ENCODE measurements around the gene CAMK2G. TPM values are rescaled to one million over a fixed set of nuclear protein-coding genes. Genes with fewer than 3 reads are reported as not detected.
"Not testable (repeated sequence)": the region's sequence is repeated elsewhere in the genome, so short reads cannot be mapped to it uniquely, and the experiment has no call there.

The CAMK2G gene
- total RNA-seq, 2 donors from 2014 or later, result 20.9 to 21.7 TPM

DNA sequence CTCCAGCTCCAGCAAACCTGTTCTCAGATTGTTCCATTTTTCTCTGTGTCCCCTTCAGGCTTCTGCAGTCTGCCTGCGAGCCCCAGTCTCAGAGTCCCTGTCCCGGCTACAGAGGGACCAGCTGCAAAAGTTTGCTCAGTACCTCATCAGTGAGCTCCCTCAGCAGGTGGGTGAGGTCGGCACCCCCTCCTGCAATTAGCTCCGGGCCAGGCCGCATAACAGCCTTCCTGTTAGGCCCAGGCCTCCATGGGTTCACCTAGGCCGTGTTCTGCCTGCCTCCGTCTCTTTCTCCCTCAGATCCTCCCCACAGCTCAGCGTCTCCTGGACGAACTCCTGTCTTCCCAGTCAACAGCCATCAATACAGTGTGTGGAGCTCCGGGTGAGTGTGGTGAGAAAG, 84.7 kb downstream of the CAMK2G start:
- H3K4me3 Mint-ChIP-seq, result no peak overlapping the region
- Histone ChIP-seq H3K4me1 (ENCODE audit: control insufficient read depth, insufficient read depth, low read length) (peaks cover 2% of the 10 kb centered on the region), H3K27ac (ENCODE audit: low read depth, low read length) (no peak overlapping the region), H3K4me3 (ENCODE audit: low read length) (no peak overlapping the region), H3K27me3 (ENCODE audit: control insufficient read depth, insufficient read depth, low read length, poor library complexity, severe bottlenecking) (no peaks in the 10 kb centered on the region), H3K36me3 (ENCODE audit: control insufficient read depth, insufficient read depth, low read length) (peaks cover 51% of the 10 kb centered on the region), H3K9ac (ENCODE audit: extremely low read depth, low read length, poor library complexity, severe bottlenecking) (no peak overlapping the region), H3K9me3 (ENCODE audit: control insufficient read depth, low read length) (no peaks in the 10 kb centered on the region)
- peaks cover 41% of the 10 kb centered on the region for H3K36me3 Mint-ChIP-seq (ENCODE audit: low read depth)
- no peak for DNase-seq
- peaks cover 7% of the 10 kb centered on the region for H3K4me1 Mint-ChIP-seq
- no peaks in the 10 kb centered on the region for H3K27me3 Mint-ChIP-seq (ENCODE audit: insufficient read depth)
- 90 to 95% methylated on average over 3 to 9 of the region's 10 CpGs for WGBS, 2 experiments (ENCODE audit: insufficient coverage in 1 of 2, insufficient read length in 1 of 2)
- H3K27ac Mint-ChIP-seq, result no peak overlapping the region
- no peaks in the 10 kb centered on the region for H3K9me3 Mint-ChIP-seq
- no peak for TF ChIP-seq CTCF (conservative IDR thresholded peaks at IDR 0.05)

- no peaks in the 10 kb centered on the region for H3K27me3 Mint-ChIP-seq (ENCODE audit: insufficient read depth)
- H3K9me3 Mint-ChIP-seq, result no peaks in the 10 kb centered on the region
- WGBS, 2 experiments (ENCODE audit: insufficient coverage in 1 of 2, insufficient read length in 1 of 2), result 91 to 96% methylated on average over 15 to 16 of the region's 17 CpGs
- Histone ChIP-seq H3K36me3 (ENCODE audit: control insufficient read depth, insufficient read depth, low read length) (peaks cover 45% of the 10 kb centered on the region), H3K4me3 (ENCODE audit: low read length) (no peak overlapping the region), H3K27me3 (ENCODE audit: control insufficient read depth, insufficient read depth, low read length, poor library complexity, severe bottlenecking) (no peaks in the 10 kb centered on the region), H3K27ac (ENCODE audit: low read depth, low read length) (no peak overlapping the region), H3K4me1 (ENCODE audit: control insufficient read depth, insufficient read depth, low read length) (peaks cover 2% of the 10 kb centered on the region), H3K9ac (ENCODE audit: extremely low read depth, low read length, poor library complexity, severe bottlenecking) (no peak overlapping the region), H3K9me3 (ENCODE audit: control insufficient read depth, low read length) (no peaks in the 10 kb centered on the region)
- no peak overlapping the region for H3K27ac Mint-ChIP-seq
- TF ChIP-seq CTCF (conservative IDR thresholded peaks at IDR 0.05), result no peak
- no peak overlapping the region for H3K4me3 Mint-ChIP-seq
- DNase-seq, result no peak
- H3K36me3 Mint-ChIP-seq (ENCODE audit: low read depth), result peaks cover 35% of the 10 kb centered on the region
- H3K4me1 Mint-ChIP-seq, result peaks cover 7% of the 10 kb centered on the region
These were observed 85.3 kb downstream of the CAMK2G start for GRCh38 chr10:73788864-73789658.

- H3K4me1 ChIP-seq (ENCODE audit: control insufficient read depth, insufficient read depth, low read length); H3K4me3 ChIP-seq (ENCODE audit: low read length); H3K27me3 ChIP-seq (ENCODE audit: control insufficient read depth, insufficient read depth, low read length, poor library complexity, severe bottlenecking); H3K9me3 Mint-ChIP-seq; H3K27ac ChIP-seq (ENCODE audit: low read depth, low read length); DNase-seq; H3K9me3 ChIP-seq (ENCODE audit: control insufficient read depth, low read length); H3K27ac Mint-ChIP-seq; H3K9ac ChIP-seq (ENCODE audit: extremely low read depth, low read length, poor library complexity, severe bottlenecking); H3K27me3 Mint-ChIP-seq (ENCODE audit: insufficient read depth): not testable (repeated sequence)
- Mint-ChIP-seq H3K4me1 (peaks cover 14% of the 10 kb centered on the region), H3K36me3 (ENCODE audit: low read depth) (peaks cover 21% of the 10 kb centered on the region), H3K4me3 (peak overlapping the region; percentile 97)
- peaks cover 30% of the 10 kb centered on the region for H3K36me3 ChIP-seq (ENCODE audit: control insufficient read depth, insufficient read depth, low read length)
- 88 to 94% methylated on average over 18 to 21 of the region's 21 CpGs for WGBS, 2 experiments (ENCODE audit: insufficient coverage in 1 of 2, insufficient read length in 1 of 2)
These were observed 87.1 kb downstream of the CAMK2G start for GRCh38 chr10:73787031-73787800.

Measured in endodermal cell (in vitro differentiated cells).